Vagina (tissue), 2 donors: ENCODE data around the gene VNN1. TPM values are rescaled to one million over a fixed set of nuclear protein-coding genes. Genes with fewer than 3 reads are reported as not detected.
"Not testable (repeated sequence)": the region's sequence is repeated elsewhere in the genome, so short reads cannot be mapped to it uniquely, and the experiment has no call there.

ENCODE experiments used
- DNase-seq, 2 donors: peaks; one replicate each; pipeline ENCODE4 v3.0.0-alpha.2; 2017; ENCODE audit errors: extremely low spot score in 2 of 2
- H3K27ac ChIP-seq: fragments of 200-600 bp; sonication (generic); one replicate; pipeline ENCODE4 v1.5.1; 2019
- H3K27me3 ChIP-seq: fragments of 200-600 bp; sonication (generic); one replicate; pipeline ENCODE4 v1.5.1; 2019
- H3K36me3 ChIP-seq, 2 donors: fragments of 200-600 bp; sonication (generic); one replicate each; pipeline ENCODE4 v1.5.1; 2017 to 2019
- H3K4me1 ChIP-seq: fragments of 200-600 bp; sonication (generic); one replicate; pipeline ENCODE4 v1.5.1; 2019
- H3K4me3 ChIP-seq, 2 donors: fragments of 200-600 bp; sonication (generic); 1 replicate in 1 of 2; 2 replicates in 1 of 2; pipeline ENCODE4 v1.5.1; 2016 to 2019
- H3K9me3 ChIP-seq: fragments of 200-600 bp; sonication (generic); one replicate; pipeline ENCODE4 v1.5.1; 2019
- CTCF ChIP-seq, 3 experiments: fragments of 450-650 bp in 2 of 3; fragments of 200-600 bp in 1 of 3; sonication (generic) in 1 of 3; IDR thresholded peaks; one replicate each; pipeline ENCODE4 v1.5.1; 2017 to 2019; ENCODE audit warnings: antibody characterized with exemption in 3 of 3, mild to moderate bottlenecking in 2 of 3, moderate library complexity in 2 of 3
- POLR2A ChIP-seq, 2 donors: fragments of 450-650 bp; IDR thresholded peaks; one replicate each; pipeline ENCODE4 v1.6.1; 2017; ENCODE audit warnings: antibody characterized with exemption in 2 of 2, mild to moderate bottlenecking in 2 of 2, moderate library complexity in 2 of 2
- POLR2AphosphoS5 ChIP-seq, 2 donors: sonication (generic); formaldehyde crosslinking; IDR thresholded peaks; one replicate each; pipeline ENCODE4 v1.9.0; 2017; ENCODE audit warnings: antibody characterized with exemption in 2 of 2, mild to moderate bottlenecking in 2 of 2, low read depth in 1 of 2; ENCODE audit not compliant: insufficient read depth in 1 of 2
- intact Hi-C: fragments of 100-400 bp; cut with DNase I; formaldehyde crosslinking; loops from one replicate; pipeline ENCODE4 v1.15.1; 2023
- total RNA-seq: library from RNA; depleted of rRNA; stranded (reverse); fragments of >200 nt; gene quantifications from one replicate; pipeline ENCODE4 v1.2.3, GENCODE V29; 2016

VNN1 gene
- total RNA-seq, 1 donor from 2014 or later, result 2.0 TPM

DNA sequence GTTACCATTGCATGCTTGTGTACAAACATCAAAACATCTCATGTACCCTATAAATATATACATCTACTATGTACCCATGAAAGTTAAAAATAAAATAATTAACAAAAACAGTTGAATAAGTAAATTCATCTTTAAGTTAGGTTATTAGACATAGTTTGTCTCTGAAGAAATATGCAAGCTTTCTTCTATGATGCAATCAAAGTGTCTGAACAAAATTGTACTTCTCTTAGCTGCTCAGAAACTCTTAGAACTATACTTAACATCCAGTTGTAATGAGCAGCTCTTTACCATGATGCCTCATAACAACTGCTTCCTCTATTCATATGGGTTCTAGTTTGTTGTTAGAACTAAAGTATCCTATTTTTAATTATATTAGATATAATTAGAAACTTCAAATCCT lies 5.9 kb downstream of the VNN1 start:
- Histone ChIP-seq H3K4me3 (no peak overlapping the region), H3K27me3 (no peaks in the 10 kb centered on the region), H3K4me1 (no peaks in the 10 kb centered on the region), H3K27ac (no peak overlapping the region), H3K9me3 (no peaks in the 10 kb centered on the region), H3K36me3 (no peaks in the 10 kb centered on the region)
- no peak for DNase-seq
- intact Hi-C loops, result no loop called here
- TF ChIP-seq POLR2AphosphoS5 (IDR thresholded peaks at IDR 0.05; ENCODE audit: insufficient read depth in 1 of 2, low read depth in 1 of 2) (no peak), CTCF (IDR thresholded peaks at IDR 0.05) (no peak), POLR2A (IDR thresholded peaks at IDR 0.05) (no peak)

GRCh38 chr6:132706756-132707155 lies 7.1 kb downstream of the VNN1 start:
- DNase-seq, H3K27ac ChIP-seq, H3K27me3 ChIP-seq, H3K4me1 ChIP-seq, intact Hi-C loops, H3K36me3 ChIP-seq, H3K4me3 ChIP-seq, H3K9me3 ChIP-seq: not testable (repeated sequence)

- no peak overlapping the region for H3K27ac ChIP-seq
- H3K4me3 ChIP-seq, result no peak overlapping the region
- H3K9me3 ChIP-seq, result no peaks in the 10 kb centered on the region
- H3K36me3 ChIP-seq, result no peaks in the 10 kb centered on the region
- intact Hi-C loops, result no loop called here
- TF ChIP-seq POLR2A (IDR thresholded peaks at IDR 0.05) (no peak), CTCF (IDR thresholded peaks at IDR 0.05) (no peak), POLR2AphosphoS5 (IDR thresholded peaks at IDR 0.05; ENCODE audit: insufficient read depth in 1 of 2, low read depth in 1 of 2) (no peak)
- no peak for DNase-seq
- no peaks in the 10 kb centered on the region for H3K27me3 ChIP-seq
- no peaks in the 10 kb centered on the region for H3K4me1 ChIP-seq
Observed at GRCh38 chr6:132703936-132704335, 9.9 kb downstream of the VNN1 start.

DNA sequence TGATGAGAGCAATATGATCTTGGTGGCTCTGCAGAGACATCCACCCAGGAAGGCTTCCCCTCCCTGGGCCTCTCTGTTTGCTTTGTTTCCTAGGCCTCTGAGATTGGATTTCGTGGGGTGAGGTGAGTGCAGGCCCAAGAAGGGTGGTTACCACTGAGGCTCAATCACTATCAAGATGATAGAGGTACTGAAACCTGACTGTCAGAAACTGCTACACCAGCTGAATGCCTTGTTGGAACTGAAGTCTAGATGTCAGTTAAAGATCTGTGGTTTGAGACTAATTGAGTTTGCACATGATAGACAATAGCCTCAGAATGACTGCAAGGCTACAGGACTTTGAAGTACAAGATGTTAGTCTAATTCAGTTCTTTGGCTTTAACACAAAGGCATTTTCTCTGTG lies 15.2 kb downstream of the VNN1 start:
- no peaks in the 10 kb centered on the region for H3K4me1 ChIP-seq
- no peaks in the 10 kb centered on the region for H3K9me3 ChIP-seq
- no peak overlapping the region for H3K4me3 ChIP-seq
- DNase-seq, result no peak
- no peaks in the 10 kb centered on the region for H3K36me3 ChIP-seq
- no peaks in the 10 kb centered on the region for H3K27me3 ChIP-seq
- TF ChIP-seq POLR2A (IDR thresholded peaks at IDR 0.05), result no peak
- no peak for TF ChIP-seq CTCF (IDR thresholded peaks at IDR 0.05)
- no peak for TF ChIP-seq POLR2AphosphoS5 (IDR thresholded peaks at IDR 0.05; ENCODE audit: insufficient read depth in 1 of 2, low read depth in 1 of 2)
- no peak overlapping the region for H3K27ac ChIP-seq
- intact Hi-C loops, result no loop called here

DNA sequence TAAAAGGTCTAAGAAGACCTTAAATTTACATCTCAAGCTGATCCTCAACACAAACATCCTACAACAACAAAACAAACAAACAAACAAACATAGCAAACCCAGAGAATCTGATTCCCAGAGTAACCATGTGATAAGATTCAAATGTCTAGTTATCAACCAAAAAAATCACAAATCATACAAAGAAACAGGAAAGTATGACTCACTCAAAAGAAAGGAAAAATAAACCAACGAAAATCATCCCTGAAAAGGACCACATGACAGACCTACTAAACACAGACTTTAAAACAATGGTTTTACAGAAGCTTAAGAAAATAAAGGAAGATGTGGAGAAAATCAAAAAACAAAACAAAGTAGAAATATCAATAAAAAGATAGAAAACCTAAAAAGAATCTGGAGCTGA lies 18.1 kb downstream of the VNN1 start:
- no peak for DNase-seq
- Histone ChIP-seq H3K4me1 (no peaks in the 10 kb centered on the region), H3K9me3 (no peaks in the 10 kb centered on the region), H3K4me3 (no peak overlapping the region), H3K27ac (no peak overlapping the region), H3K27me3 (no peaks in the 10 kb centered on the region), H3K36me3 (no peaks in the 10 kb centered on the region)
- TF ChIP-seq POLR2A (IDR thresholded peaks at IDR 0.05) (no peak), CTCF (IDR thresholded peaks at IDR 0.05) (no peak), POLR2AphosphoS5 (IDR thresholded peaks at IDR 0.05; ENCODE audit: insufficient read depth in 1 of 2, low read depth in 1 of 2) (no peak)
- intact Hi-C loops, result no loop called here

- no peaks in the 10 kb centered on the region for H3K9me3 ChIP-seq
- H3K27ac ChIP-seq, result no peak overlapping the region
- no peaks in the 10 kb centered on the region for H3K4me1 ChIP-seq
- no peak for DNase-seq
- no peaks in the 10 kb centered on the region for H3K36me3 ChIP-seq
- intact Hi-C loops, result no loop called here
- H3K4me3 ChIP-seq, result no peak overlapping the region
- no peak for TF ChIP-seq POLR2A (IDR thresholded peaks at IDR 0.05)
- no peak for TF ChIP-seq POLR2AphosphoS5 (IDR thresholded peaks at IDR 0.05; ENCODE audit: insufficient read depth in 1 of 2, low read depth in 1 of 2)
- TF ChIP-seq CTCF (IDR thresholded peaks at IDR 0.05), result no peak
- no peaks in the 10 kb centered on the region for H3K27me3 ChIP-seq
Observed at GRCh38 chr6:132693478-132693877, 20.4 kb downstream of the VNN1 start.
